Measurements from ENCODE around the gene JPH3.

The JPH3 gene

GRCh38 chr16:87682852-87683399, 80.6 kb downstream of the JPH3 start:
- DNase-seq = no peak

GRCh38 chr16:87684106-87684677, 81.9 kb downstream of the JPH3 start:
- no peak for DNase-seq

GRCh38 chr16:87684711-87685404, 82.5 kb downstream of the JPH3 start:
- DNase-seq = no peak

- DNase-seq = no peak
Observed at GRCh38 chr16:87685405-87685755, 83.1 kb downstream of the JPH3 start.

- no peak for DNase-seq
Observed at GRCh38 chr16:87685766-87686165, 83.5 kb downstream of the JPH3 start.

GRCh38 chr16:87686697-87687096, 84.4 kb downstream of the JPH3 start:
- no peak for DNase-seq

GRCh38 chr16:87687126-87687910, 85.0 kb downstream of the JPH3 start:
- peak; percentile 5 to 8 for DNase-seq

GRCh38 chr16:87687998-87688529, 85.8 kb downstream of the JPH3 start:
- DNase-seq = no peak

- DNase-seq = no peak
Observed at GRCh38 chr16:87688876-87689815, 86.8 kb downstream of the JPH3 start.

GRCh38 chr16:87689956-87690465, 87.7 kb downstream of the JPH3 start:
- DNase-seq = no peak

- no peak for DNase-seq
Observed at GRCh38 chr16:87690911-87691685, 88.8 kb downstream of the JPH3 start.

- DNase-seq = no peak
Observed at GRCh38 chr16:87691686-87692079, 89.4 kb downstream of the JPH3 start.

- DNase-seq = no peak
Observed at GRCh38 chr16:87692176-87692575, 89.9 kb downstream of the JPH3 start.

GRCh38 chr16:87692756-87693155, 90.4 kb downstream of the JPH3 start:
- DNase-seq = no peak

- no peak for DNase-seq
Observed at GRCh38 chr16:87693827-87694226, 91.5 kb downstream of the JPH3 start.

- DNase-seq = no peak
Observed at GRCh38 chr16:87694441-87695125, 92.3 kb downstream of the JPH3 start.

GRCh38 chr16:87695534-87695933, 93.2 kb downstream of the JPH3 start:
- no peak for DNase-seq

- no peak for DNase-seq
Observed at GRCh38 chr16:87696726-87697125, 94.4 kb downstream of the JPH3 start.

- no peak for DNase-seq
Observed at GRCh38 chr16:87697256-87697655, 94.9 kb downstream of the JPH3 start.

GRCh38 chr16:87697792-87698191, 95.5 kb downstream of the JPH3 start:
- no peak for DNase-seq

- no peak for DNase-seq
Observed at GRCh38 chr16:87698241-87698640, 95.9 kb downstream of the JPH3 start.
